Tibial nerve (tissue), 3 donors: ENCODE data around the gene SETDB1.

Experiments used
- POLR2A ChIP-seq, 2 donors: fragments of 450-650 bp; IDR thresholded peaks; one replicate each; pipeline ENCODE4 v1.6.1; 2017; ENCODE audit warnings: antibody characterized with exemption in 2 of 2, mild to moderate bottlenecking in 2 of 2, moderate library complexity in 2 of 2
- TF ChIP-seq, protein P1 (sequence below), 5 experiments: fragments of 200-600 bp in 3 of 5; fragments of 450-650 bp in 2 of 5; sonication (generic) in 3 of 5; IDR thresholded peaks; one replicate each; pipeline ENCODE4 v1.5.1; 2016 to 2019; ENCODE audit warnings: antibody characterized with exemption in 5 of 5, mild to moderate bottlenecking in 3 of 5, moderate library complexity in 2 of 5

DNA sequence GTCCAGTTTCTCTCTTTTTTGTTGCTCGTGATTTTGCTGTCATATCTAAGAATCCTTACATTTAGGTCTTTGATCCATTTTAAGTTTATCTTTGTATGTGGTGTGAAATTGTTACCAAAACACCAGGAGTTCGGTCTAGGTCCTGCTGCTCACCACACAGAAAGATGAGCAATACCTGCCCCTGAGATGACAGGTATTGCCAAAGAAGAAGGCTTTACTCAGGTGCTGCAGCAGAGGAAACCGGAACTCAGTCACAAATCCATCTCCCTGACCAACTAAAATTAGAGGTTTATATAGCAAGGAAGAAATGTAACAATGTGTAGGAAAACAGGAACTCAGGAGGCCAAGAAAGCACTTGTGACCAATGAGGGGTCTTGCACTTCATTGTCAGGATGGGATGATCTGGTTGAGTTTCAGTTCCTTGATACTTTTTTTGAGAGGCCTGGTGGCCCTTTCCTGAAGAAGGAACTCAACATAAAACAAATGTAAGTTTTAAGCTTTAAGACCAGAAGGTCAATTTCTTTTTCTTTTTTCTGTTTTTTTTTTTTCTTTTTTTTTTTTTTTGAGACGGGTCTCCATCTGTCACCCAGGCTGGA lies 16.5 kb upstream of the SETDB1 start:
- TF ChIP-seq, protein P1, sequence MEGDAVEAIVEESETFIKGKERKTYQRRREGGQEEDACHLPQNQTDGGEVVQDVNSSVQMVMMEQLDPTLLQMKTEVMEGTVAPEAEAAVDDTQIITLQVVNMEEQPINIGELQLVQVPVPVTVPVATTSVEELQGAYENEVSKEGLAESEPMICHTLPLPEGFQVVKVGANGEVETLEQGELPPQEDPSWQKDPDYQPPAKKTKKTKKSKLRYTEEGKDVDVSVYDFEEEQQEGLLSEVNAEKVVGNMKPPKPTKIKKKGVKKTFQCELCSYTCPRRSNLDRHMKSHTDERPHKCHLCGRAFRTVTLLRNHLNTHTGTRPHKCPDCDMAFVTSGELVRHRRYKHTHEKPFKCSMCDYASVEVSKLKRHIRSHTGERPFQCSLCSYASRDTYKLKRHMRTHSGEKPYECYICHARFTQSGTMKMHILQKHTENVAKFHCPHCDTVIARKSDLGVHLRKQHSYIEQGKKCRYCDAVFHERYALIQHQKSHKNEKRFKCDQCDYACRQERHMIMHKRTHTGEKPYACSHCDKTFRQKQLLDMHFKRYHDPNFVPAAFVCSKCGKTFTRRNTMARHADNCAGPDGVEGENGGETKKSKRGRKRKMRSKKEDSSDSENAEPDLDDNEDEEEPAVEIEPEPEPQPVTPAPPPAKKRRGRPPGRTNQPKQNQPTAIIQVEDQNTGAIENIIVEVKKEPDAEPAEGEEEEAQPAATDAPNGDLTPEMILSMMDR (IDR thresholded peaks at IDR 0.05), result no peak
- no peak for TF ChIP-seq POLR2A (IDR thresholded peaks at IDR 0.05)
